H1 (cell line): ENCODE data around the gene NKPD1. TPM values are rescaled to one million over a fixed set of nuclear protein-coding genes. Genes with fewer than 3 reads are reported as not detected.

Experiments used
- ATF3 ChIP-seq: IDR thresholded peaks from 2 replicates; pipeline ENCODE4 v1.6.1; 2011; ENCODE audit warnings: low read depth, mild to moderate bottlenecking, low read length; ENCODE audit not compliant: insufficient read depth
- BCL11A ChIP-seq, 2 experiments: IDR thresholded peaks; one replicate each; pipeline ENCODE4 v1.6.1; 2011; ENCODE audit warnings: low read depth in 2 of 2, low read length in 2 of 2, mild to moderate bottlenecking in 2 of 2
- CBX5 ChIP-seq: fragments of 300-800, 300-1000 bp; sonication (generic); IDR thresholded peaks from 2 replicates; pipeline ENCODE4 v1.7.1; 2016; ENCODE audit warnings: antibody characterized with exemption, low read length, low read depth
- CEBPB ChIP-seq: IDR thresholded peaks from 2 replicates; pipeline ENCODE4 v1.6.1; 2012; ENCODE audit warnings: low read depth, low read length
- CHD1 ChIP-seq: IDR thresholded peaks from 2 replicates; pipeline ENCODE4 v1.6.1; 2012; ENCODE audit warnings: low read depth, low read length, improper control_type of control experiment
- CHD2 ChIP-seq: IDR thresholded peaks from 2 replicates; pipeline ENCODE4 v1.6.1; 2012; ENCODE audit warnings: low read length, improper control_type of control experiment
- CREB1 ChIP-seq: IDR thresholded peaks from 2 replicates; pipeline ENCODE4 v1.6.1; 2012; ENCODE audit warnings: inconsistent platforms
- CTCF ChIP-seq, 3 experiments: IDR thresholded peaks; 1 replicate in 2 of 3; 2 replicates in 1 of 3; pipeline versions ENCODE4 v1.5.1 to v1.6.1; 2011; ENCODE audit warnings: low read length in 3 of 3, mild to moderate bottlenecking in 3 of 3, inconsistent platforms in 2 of 3, low read depth in 1 of 3, moderate library complexity in 1 of 3; ENCODE audit not compliant: insufficient read depth in 1 of 3; ENCODE audit errors: control extremely low read depth in 1 of 3
- E2F6 ChIP-seq: IDR thresholded peaks from 2 replicates; pipeline ENCODE4 v1.6.1; 2012; ENCODE audit warnings: inconsistent platforms
- EGR1 ChIP-seq: IDR thresholded peaks from 2 replicates; pipeline ENCODE4 v1.6.1; 2011; ENCODE audit warnings: low read depth, low read length, borderline replicate concordance
- HDAC2 ChIP-seq, 2 experiments: fragments of 300-600 bp in 1 of 2; sonication (generic) in 1 of 2; IDR thresholded peaks; 2 replicates each; pipeline ENCODE4 v1.6.1; 2011 to 2012; ENCODE audit warnings: low read depth in 2 of 2, low read length in 2 of 2, mild to moderate bottlenecking in 2 of 2, moderate library complexity in 2 of 2, borderline replicate concordance in 1 of 2, inconsistent platforms in 1 of 2
- JUN ChIP-seq: IDR thresholded peaks from 2 replicates; pipeline ENCODE4 v1.6.1; 2011; ENCODE audit warnings: low read depth, mild to moderate bottlenecking, improper control_type of control experiment, low read length
- KDM5A ChIP-seq: fragments of 200-600 bp; IDR thresholded peaks from 2 replicates; pipeline ENCODE4 v1.7.1; 2012; ENCODE audit warnings: mild to moderate bottlenecking, low read length, inconsistent platforms, mixed read lengths
- PHF8 ChIP-seq: fragments of 200-600 bp; sonication (generic); conservative IDR thresholded peaks from 2 replicates; pipeline ENCODE4 v1.7.1; 2012; ENCODE audit warnings: low read depth, mild to moderate bottlenecking, inconsistent platforms, low read length, moderate library complexity
- RBBP5 ChIP-seq: IDR thresholded peaks from 2 replicates; pipeline ENCODE4 v1.7.1; 2012; ENCODE audit warnings: low read depth, mild to moderate bottlenecking, inconsistent platforms, low read length, moderate library complexity, borderline replicate concordance
- RFX5 ChIP-seq: IDR thresholded peaks from 2 replicates; pipeline ENCODE4 v1.6.1; 2011; ENCODE audit warnings: low read depth, low read length, improper control_type of control experiment, borderline replicate concordance
- SAP30 ChIP-seq: fragments of 300-600 bp; sonication (generic); IDR thresholded peaks from 2 replicates; pipeline ENCODE4 v1.7.1; 2012; ENCODE audit warnings: low read length, moderate library complexity, mild to moderate bottlenecking, inconsistent platforms; ENCODE audit not compliant: insufficient read depth, insufficient replicate concordance
- SIN3A ChIP-seq, 2 experiments: IDR thresholded peaks in 1 of 2; conservative IDR thresholded peaks in 1 of 2; 2 replicates each; pipeline ENCODE4 v1.6.1; 2011 to 2012; ENCODE audit warnings: low read length in 2 of 2, improper control_type of control experiment in 1 of 2, low read depth in 1 of 2, mild to moderate bottlenecking in 1 of 2
- SP2 ChIP-seq: IDR thresholded peaks from 2 replicates; pipeline ENCODE4 v1.6.1; 2012; ENCODE audit warnings: mild to moderate bottlenecking, low read length, inconsistent platforms
- SP4 ChIP-seq: IDR thresholded peaks from 2 replicates; pipeline ENCODE4 v1.6.1; 2012; ENCODE audit warnings: low read length, inconsistent platforms
- polyA plus RNA-seq, 7 experiments: library from polyadenylated mRNA; depleted of rRNA in 3 of 7; stranded (reverse) in 5 of 7; unstranded in 2 of 7; fragments of >200 nt in 5 of 7; fragments of 200-250 nt in 2 of 7; gene quantifications; 1 replicate in 5 of 7; 2 replicates in 1 of 7; 4 replicates in 1 of 7; pipeline versions ENCODE4 v1.2.1 to v1.2.3, GENCODE V29; 2011 to 2013; ENCODE audit warnings: missing spikeins in 2 of 7, mixed read lengths in 2 of 7
- total RNA-seq: library from RNA; stranded (reverse); fragmentation: NEBNext Ultra II Directional; extraction: Animal tissue kit (Norgen Biotek cat#: 25700); gene quantifications from 2 replicates; pipeline ENCODE4 v1.2.1, GENCODE V29; 2021

Gene NKPD1
- total and polyA plus RNA-seq, 2 of the 8 experiments (the other 6 are each of a cell fraction or from before 2014, with no cell fraction given), result 0.30 to 0.39 TPM

GRCh38 chr19:45178262-45179071 is 17.7 kb upstream of the NKPD1 start, which contains the start of gene BLOC1S3 (continued):
- peak; percentile 50 for TF ChIP-seq PHF8
- TF ChIP-seq CBX5, result no peak
- peak; percentile 50; the same call in 1 of the 2 replicates for TF ChIP-seq RBBP5
- peak; percentile 62 for TF ChIP-seq ATF3
- TF ChIP-seq EGR1, result peak; percentile 19; the same call in 1 of the 2 replicates
- 0 out of 2 replicates have a peak, but pooled peaks have one; percentile 23 for TF ChIP-seq KDM5A
- TF ChIP-seq CHD1, result no peak
- TF ChIP-seq BCL11A (IDR thresholded peaks at IDR 0.05; ENCODE audit: low read depth in 2 of 2, low read length in 2 of 2), result no peak
- TF ChIP-seq E2F6, result peak; percentile 6
- peak; percentile 100 for TF ChIP-seq SAP30
- TF ChIP-seq CEBPB, result peak; percentile 87
- TF ChIP-seq RFX5, result peak; percentile 95
- peak; percentile 19 to 70 (median 63); a peak in 3 of 4 replicates for TF ChIP-seq CTCF (IDR thresholded peaks at IDR 0.05; ENCODE audit: control extremely low read depth in 1 of 3, insufficient read depth in 1 of 3, low read depth in 1 of 3, low read length in 3 of 3)
- TF ChIP-seq CREB1, result peak; percentile 89
- no peak for TF ChIP-seq JUN
- TF ChIP-seq CHD2, result peak; percentile 75
- peak; percentile 93 to 100 for TF ChIP-seq HDAC2 (IDR thresholded peaks at IDR 0.05; ENCODE audit: borderline replicate concordance in 1 of 2, low read depth in 2 of 2, low read length in 2 of 2)
- TF ChIP-seq SP2, result peak; percentile 52
- peak; percentile 94 for TF ChIP-seq SP4
- peak; percentile 99 to 100 for TF ChIP-seq SIN3A (conservative IDR thresholded peaks at IDR 0.05 in 1 of 2, IDR thresholded peaks at IDR 0.05 in 1 of 2; ENCODE audit: low read depth in 1 of 2, low read length in 2 of 2)
